GM19455 (cell line): ENCODE data around the gene TSGA10IP.

Source experiments
- ATAC-seq: cut with Tn5 transposase; IDR thresholded peaks from one replicate; pipeline ENCODE4 v1.9.1; 2021; ENCODE audit not compliant: unreplicated experiment

Gene TSGA10IP

DNA sequence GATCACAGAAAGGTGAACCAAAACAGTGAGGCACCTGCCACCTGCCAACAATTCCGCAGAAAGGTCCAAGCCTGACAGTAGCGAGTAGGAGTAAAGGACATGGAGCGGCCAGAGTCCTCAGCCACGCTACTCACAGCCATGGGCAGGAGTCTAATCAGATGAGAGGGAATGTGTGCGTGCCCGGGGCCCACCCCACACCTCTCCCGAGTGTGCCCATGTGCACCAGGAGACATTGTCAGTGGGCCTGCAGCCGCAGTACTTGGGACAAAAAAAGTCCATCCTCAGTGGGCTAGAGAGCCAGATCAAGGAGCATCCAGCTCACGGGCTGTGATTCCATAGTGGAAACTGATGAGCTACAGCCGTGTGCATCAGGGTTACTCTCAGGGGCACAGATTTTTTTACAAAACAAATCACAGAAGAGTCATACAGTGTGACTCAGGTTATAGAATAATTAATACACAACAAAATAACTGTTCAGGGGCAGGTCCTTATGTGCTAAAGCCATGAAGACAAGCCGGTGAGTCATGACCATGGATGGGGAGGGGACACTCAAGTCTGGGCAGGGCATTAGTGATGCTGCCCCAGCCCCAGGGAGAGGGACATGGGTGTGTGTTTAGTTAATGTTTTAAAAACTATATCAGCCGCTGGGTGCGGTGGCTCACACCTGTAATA is 28.3 kb downstream of the TSGA10IP start:
- no peak for ATAC-seq

DNA sequence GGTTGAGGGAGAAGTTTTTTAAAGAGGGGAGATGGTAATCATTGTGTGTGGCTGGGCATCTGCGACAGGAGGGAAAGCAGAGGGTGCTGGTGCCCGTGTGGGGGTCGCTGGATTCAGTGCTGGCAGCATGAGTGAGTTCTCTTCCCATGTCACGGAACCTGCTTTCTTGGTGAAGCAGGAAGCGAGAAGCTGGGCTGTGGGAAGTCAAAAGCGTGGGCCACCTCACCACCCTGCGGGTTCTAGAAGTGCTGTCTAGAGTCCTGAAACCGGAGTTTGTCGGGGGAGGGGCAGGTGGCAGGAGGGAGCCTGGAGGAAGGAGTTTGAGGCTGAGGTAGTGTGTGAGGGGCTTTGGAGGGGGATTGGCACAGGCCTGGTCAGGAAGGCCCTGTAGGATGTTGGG is 30.5 kb downstream of the TSGA10IP start:
- no peak for ATAC-seq

DNA sequence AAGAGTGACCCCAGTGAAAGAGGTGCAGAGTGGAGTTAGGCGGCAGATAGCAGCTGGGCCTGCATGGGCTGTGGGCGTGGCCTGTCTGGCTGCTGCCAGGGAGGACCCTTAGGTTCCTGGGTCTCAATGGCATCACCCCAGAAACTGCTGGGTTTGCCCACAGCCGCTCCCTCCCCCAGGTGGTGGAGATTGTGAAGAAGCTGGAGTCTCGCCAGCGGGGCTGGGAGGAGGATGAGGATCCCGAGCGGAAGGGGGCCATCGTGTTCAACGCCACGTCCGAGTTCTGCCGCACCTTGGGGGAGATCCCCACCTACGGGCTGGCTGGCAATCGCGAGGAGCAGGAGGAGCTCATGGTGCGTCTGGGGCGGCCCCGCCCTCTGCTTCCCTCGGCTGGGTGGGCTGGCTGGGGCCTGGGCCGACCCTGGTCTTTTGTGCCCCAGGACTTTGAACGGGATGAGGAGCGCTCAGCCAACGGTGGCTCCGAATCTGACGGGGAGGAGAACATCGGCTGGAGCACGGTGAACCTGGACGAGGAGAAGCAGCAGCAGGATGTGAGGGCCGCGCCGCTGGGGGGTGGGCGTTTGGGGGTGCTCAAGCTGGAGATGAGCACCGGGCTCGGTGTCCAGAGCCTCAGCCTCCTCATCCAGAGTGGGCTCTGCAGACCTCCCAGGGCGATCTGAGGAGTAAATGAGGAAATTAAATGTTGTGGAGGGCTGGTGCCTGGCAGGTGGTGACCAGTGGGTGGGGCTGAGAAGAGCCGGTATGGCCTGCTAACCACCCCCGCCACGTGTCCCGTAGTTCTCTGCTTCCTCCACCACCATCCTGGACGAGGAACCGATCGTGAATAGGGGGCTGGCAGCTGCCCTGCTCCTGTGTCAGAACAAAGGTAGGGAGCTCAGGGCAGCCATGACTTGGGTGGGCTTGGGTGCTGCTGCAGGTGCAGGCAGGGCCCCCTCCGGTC is 31.2 kb downstream of the TSGA10IP start:
- ATAC-seq = no peak

DNA sequence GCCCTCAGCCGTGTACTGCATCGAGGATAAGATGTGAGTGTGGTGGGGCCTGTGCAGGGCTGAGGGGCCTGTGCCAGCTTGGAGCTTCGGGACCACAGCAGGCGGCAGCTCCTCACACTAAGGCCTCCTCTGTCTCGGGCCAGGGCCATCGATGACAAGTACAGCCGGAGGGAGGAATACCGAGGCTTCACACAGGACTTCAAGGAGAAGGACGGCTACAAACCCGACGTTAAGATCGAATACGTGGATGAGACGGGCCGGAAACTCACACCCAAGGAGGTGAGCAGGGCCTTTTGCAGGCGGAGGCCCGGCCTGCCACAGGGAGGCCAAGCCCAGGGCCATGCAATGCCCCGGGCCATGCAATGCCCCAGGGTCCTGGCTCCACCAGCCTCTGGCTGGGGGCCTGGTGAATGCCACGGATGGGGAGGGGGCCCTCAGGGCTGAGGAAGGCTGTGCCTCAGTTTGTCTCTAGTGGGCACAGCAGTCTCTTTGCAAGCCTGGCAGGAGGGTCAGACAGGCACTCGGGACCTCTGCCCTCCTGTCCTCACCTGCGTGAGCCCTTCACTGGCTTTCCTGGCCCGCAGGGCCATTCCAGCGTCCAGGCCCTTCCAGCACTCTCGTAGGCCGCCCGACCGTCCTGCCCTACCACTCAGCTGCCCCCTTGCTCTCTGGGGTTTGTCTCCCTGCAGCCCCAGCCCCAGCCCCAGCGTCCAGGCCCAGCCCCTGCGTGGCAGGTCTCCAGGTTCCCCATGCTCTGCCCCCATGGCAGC is 32.5 kb downstream of the TSGA10IP start:
- ATAC-seq = no peak

DNA sequence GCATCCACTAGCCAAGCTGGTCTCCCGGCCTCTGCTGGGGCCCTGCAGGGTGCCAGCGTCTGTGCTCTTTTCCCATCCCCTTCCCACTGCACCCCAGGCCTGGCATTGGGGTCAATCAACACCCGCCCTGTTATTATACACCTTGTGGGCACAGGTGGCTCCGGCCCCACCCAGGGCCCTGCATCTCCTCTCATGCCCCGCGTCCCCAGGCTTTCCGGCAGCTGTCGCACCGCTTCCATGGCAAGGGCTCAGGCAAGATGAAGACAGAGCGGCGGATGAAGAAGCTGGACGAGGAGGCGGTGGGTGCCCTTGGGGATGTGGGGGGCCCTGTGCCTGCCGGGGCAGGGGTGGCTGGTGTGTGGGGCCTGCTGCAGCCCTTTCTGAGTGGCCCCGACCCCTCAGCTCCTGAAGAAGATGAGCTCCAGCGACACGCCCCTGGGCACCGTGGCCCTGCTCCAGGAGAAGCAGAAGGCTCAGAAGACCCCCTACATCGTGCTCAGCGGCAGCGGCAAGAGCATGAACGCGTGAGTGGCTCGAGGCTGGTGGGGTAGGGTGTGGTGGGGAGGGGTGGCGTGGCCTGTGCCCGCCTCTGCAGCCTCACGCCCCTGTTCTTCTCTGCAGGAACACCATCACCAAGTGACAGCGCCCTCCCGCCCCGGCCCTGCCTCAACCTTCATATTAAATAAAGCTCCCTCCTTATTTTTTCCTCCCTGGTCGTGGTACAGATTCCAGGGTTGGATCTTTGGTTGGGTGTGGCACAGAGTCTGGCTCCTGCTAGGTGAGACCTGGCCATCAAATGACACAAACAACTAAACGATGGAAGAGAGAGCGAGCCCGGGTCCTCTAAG is 33.3 kb downstream of the TSGA10IP start:
- ATAC-seq = no peak

DNA sequence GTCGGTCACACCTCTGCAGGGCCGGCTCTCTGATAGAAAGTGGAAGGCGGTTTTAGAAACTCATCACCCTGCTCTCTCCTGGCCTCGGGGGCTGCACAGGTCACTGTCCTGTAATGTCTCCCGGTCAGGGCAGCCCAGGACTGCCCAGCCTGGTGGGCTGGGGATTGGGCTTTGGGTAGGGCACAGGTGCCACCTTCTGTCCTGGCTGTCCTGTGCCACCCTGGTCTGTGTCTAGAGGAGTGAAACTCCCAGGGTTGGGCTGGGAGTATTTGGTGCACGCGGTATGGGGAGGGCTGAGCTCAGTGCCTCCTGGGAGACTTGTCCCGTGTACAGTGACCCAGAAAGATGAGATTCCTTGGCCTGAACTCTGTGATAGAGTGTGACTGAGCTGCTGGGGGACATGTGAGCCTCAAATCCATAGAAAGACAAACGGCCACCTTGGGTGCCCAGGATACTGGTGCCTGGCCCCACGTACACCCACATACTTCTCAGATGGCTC is 34.0 kb downstream of the TSGA10IP start:
- no peak for ATAC-seq

DNA sequence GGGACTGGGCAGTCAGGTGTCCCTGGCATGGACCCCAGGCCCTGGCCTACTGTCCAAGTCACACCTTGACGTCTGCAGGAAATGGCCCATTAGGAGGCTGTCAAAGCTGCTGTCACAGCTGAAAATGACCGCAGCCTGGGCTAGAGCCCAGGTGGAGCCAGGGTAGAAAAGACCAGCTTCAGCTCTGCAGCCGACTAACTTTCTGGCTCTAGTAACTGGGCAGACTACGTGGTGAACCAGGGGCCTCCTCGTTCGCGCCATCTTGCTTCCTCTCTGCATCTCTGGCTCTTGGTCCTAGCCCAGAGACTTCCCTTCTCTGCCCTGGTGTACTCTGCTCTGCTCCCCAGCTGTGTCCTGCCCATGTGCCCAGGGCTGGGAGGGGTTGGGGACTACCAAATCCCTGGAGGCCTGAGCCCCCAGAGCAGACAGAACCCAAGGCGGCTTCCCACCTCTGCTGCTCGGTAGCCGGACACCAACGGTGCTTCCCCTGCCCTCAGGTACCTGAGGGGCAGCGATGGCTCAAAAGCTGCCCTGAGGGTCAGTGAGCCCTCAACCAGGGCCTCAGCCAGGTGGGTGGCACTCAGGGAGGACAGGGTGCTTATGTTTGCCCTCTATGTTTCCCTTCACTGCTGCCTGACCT is 35.9 kb downstream of the TSGA10IP start:
- no peak for ATAC-seq

DNA sequence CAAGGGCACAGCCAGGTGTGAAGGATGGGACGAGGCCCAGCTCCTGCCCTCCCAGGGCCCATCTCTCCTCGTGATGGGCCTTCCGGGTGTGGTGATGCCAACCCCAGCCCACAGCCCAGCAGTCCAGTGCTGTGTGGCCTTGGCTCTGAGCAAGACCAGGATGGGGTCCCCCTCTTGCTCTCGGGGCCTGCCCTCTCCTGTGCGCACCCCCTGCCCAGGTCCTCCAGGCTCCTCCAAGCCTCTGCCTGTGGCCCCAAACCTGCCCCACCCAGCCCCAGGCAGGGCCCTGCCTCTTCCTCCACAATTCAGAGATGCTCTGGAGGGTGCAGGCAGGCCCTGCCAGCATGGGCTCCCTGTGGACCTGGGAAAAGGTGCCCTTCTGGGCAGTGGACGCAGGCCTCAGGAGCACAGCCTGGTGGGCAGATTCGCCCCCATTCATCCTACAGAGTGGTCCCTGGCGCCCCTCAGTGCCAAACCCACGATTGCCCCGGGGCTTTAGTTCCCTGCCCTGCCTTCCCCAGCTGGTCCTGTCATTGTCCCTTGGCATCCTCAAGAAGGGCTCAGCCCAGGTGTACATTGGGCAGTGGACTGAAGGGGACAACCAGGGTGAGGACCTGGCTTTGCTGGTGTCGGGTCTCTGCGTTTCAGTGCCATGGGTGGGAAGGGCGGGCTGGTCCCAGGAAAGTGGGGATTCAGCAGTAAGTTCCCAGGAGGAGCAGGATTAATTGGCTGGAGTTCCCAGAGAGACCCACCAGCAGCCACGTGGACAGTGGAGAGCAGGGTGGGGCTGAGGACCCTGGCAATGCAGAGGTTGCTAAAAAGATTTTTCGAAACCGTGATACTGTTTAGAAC is 36.9 kb downstream of the TSGA10IP start:
- no peak for ATAC-seq

DNA sequence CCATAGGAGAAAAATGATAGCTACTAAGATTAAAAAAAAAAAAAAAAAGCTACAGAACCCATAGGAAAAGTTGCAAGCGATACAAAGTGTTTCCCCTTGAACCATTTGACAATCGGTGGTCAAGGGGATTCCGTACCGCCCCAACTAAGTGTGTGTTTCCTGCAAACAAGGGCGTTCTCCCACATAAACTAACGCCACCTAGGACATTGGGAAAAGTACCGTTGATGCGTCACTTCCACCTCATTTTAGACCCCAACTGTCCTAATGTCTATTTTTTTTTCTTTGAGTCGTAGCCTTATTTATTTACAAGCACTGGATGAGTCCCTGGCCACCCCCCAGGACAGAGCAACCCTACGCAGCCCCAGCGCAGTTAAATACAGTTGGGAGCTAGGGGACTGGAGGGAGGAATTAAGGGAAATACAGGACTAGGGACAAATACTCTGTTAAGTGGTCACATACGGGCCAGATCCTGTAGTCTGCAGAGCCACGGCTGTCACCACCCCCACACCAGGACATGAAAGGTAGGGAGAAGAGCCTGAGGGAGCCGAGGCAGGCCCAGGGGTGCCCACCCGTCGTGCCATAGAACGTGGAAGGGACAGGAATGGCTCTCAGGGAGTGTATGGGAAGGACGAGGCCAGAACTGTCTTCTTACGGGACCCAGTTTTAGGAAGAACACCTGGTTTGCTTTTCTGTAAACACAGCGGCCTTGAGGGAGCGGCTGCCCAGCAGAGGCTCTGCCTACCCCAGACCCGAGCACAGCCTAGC is 37.7 kb downstream of the TSGA10IP start:
- ATAC-seq = no peak

DNA sequence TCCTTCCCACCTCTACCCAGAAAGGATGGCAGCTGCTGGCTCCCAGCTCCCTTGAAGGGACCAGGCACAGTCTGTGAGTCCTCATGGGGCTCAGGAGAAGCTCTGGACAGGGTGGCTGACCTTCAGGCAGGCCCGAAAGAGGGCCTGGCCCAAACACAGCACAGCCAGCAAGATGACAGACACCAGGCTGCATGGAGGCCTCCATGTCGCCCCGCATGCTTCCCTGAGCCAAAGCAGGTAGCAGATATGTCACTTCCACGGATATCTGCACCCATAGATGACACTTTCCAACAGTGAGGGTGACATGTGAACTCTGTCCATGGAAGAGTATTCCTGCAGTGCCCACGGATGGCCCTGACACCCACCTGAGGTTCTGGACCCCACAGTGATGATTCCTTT is 38.3 kb downstream of the TSGA10IP start:
- no peak for ATAC-seq

DNA sequence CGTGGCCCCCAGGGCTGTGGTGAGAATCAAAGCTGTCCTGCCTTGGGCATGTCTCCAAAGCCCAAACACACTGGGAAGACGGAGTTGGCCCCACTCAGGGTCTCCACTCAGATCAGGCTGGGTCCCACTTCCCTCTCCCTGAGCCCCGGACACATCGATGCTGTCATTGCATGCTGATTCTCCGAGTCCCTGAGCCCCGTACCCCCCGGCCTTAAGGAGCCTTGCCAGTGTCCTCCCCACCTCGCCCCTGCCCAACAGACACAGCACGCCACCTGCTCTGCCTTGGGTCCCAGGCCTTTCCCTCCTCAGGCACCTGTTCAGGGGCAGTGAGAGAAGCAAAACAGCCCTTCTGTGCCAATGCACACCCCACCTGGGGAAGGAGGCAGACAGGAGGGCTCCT is 42.1 kb downstream of the TSGA10IP start:
- no peak for ATAC-seq

DNA sequence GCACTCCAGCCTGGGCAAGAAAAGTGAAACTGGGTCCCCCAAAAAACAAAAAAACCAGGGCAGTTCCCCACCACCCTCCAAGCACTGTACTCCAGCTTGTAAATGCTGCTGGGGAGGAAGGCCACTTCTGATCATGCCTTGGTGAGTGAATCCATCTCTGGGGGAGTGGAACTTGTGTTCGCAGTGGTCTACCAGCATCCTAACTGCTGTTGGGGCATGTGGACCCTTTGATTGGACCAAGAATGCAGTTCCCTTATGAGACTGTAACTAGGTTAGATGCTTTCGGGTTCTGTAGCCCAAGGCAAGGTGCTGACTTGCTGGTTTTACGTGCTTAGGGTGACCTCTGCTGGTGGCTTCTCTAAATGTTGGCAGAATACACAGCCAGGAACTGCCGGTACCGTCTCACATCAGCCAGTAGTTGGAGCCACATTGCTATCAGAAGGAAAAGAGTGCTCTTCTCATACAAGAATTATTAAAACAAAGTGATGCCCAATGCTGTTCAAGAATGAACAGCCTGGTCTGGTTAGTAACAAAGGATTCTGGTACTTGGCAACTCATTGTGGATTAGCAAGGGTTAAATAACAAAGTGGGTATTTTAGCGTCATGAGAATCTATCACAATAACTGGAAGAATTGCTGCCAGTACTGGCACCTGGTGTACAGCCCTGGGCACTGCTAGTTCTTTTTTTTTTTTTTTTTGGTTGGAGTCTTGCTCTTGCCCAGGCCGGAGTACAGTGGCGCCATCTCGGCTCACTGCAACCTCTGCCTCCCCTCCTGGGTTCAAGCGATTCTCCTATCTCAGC is 43.7 kb downstream of the TSGA10IP start:
- peak; percentile 84 for ATAC-seq

DNA sequence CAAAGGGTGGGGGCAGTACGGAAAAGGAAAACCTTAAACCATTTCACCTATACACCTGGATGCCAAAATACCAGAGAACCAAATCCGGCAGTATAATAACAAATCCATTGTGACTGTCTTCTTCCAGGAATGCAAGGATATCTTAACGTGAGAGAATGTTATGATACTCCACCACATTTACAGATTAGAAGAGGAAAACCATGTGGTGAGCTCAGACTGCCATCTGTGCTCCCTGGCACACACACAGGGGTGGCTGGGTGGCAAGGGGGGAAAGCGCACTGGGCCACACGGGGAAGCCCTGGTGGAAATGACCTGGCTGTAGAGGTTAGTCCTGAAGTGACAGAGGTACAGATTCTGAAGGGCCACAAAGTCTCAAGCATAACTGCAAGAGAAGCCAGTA is 46.8 kb downstream of the TSGA10IP start:
- no peak for ATAC-seq

DNA sequence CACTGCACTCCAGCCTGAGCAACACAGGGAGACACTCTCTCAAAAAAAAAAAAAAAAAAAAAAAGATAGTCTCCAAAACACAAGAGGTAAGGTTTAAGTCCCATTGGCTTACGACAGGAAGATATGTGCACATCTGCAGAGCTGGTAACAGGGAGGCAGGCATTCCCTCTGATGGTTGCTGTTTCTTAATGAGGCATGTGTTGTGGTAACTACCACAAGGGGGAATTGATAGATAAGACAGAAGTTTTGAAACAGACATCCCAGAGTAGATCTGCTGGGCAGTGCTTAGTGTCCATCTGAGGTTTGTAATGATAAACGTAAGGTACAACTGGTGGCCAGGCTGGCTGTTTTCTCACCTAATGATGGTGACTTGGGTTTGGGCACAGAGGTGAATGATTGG is 52.0 kb downstream of the TSGA10IP start:
- ATAC-seq = no peak

DNA sequence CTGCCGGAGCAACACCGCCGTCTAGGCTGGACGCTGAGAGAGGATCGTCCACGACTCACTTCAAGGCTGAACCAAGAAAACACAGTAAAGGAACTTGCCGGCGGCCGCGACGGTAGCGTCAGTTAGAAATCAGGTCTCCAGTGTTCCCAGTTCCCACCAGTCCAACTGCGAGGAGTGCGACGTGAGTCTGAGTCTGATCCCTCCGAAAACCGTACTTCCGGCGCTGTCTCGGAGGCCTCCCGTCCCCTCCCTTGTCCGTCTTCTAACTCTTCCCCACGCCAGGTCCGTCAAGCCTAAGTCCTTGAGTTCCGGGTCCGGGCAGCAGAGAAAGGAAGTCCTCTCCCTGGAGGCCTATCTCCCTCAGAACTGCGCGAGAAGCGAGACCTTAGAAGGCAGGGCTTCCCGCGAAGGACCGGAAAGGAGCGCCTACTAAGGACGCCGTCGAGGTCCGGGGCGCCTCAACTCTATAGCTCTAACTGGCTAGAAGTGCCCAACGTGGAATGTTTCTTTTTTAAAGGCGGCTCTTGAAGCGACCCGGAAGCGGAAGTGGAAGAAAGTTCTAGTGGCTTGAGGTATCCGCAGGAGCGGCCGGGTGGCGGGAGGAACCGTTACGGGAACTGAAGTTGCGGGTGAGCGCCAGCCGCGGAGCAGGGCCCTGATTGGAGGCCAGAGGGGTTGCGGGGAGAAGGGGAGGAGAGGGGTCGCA is 56.8 kb downstream of the TSGA10IP start, which contains the start of the genes BANF1 and EIF1AD:
TSS of gene BANF1 (plus strand) at position 562 of the 706 bp plus-strand sequence. CDS start 748 bp downstream, outside the sequence.
TSS of gene EIF1AD (minus strand) at position 216 of the 706 bp plus-strand sequence. CDS start 1,768 bp downstream, outside the sequence.
- peak; percentile 73 for ATAC-seq

DNA sequence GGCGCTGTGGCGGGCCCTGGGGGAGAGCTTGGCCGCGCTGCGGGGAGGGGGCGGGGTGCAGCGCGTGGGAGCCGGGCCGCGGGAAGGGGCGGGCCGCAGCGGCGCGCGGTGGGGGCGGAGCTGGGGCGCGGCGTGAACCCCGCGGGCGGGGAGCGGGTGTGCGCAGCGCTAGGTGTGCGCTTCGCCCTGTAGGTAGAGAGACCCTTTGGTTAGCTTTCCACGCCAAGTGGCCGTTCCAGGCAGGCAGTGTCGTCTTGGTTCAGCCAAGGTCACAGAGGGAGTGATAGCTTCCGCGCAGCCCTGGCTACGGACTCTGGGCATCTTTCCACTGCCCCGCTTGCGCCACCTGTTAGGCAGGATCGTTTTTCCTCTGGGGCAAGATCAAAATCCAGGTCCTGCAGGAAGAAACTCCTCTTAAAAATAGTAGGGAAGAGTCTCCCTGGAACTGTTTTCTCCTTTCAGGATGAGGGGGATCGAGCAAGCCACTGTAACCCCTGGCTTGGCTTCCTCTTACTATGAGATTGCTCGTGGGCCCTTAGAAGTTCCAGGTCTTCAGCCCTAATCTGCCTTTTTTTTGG is 57.5 kb downstream of the TSGA10IP start:
- peak; percentile 44 for ATAC-seq
